UCSD-AML1 (cell line): ENCODE results near the gene GRPEL1.
A peak's percentile ranks its signal among the peaks of the same experiment; 100 is the strongest.

ENCODE experiments used
- DNase-seq: peaks from one replicate; lab custom pipeline; 2025; ENCODE audit not compliant: unreplicated experiment; lab: John Stamatoyannopoulos, UW

GRPEL1 gene

GRCh38 chr4:7045961-7046921 is 21.6 kb downstream of the GRPEL1 start:
- DNase-seq = no peak

DNA sequence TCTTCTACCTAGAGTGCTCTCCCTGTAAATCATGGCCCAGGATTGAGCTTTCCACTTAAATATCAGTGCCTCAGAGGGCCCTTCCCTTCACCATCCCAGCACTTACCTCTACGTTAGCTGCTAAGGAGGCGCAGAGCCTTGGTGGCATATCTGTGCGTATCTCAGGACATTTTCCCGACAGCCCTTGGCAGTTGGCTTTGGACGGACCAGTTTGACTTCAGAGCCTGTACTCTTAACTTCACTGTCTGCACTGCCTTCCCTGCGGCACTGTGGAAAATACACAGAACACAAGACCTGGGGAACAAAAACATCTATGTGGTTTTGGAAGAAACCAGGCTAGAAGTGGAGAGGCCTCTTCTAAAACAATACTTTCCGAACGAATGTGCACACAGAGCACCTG is 22.3 kb downstream of the GRPEL1 start:
- no peak for DNase-seq

DNA sequence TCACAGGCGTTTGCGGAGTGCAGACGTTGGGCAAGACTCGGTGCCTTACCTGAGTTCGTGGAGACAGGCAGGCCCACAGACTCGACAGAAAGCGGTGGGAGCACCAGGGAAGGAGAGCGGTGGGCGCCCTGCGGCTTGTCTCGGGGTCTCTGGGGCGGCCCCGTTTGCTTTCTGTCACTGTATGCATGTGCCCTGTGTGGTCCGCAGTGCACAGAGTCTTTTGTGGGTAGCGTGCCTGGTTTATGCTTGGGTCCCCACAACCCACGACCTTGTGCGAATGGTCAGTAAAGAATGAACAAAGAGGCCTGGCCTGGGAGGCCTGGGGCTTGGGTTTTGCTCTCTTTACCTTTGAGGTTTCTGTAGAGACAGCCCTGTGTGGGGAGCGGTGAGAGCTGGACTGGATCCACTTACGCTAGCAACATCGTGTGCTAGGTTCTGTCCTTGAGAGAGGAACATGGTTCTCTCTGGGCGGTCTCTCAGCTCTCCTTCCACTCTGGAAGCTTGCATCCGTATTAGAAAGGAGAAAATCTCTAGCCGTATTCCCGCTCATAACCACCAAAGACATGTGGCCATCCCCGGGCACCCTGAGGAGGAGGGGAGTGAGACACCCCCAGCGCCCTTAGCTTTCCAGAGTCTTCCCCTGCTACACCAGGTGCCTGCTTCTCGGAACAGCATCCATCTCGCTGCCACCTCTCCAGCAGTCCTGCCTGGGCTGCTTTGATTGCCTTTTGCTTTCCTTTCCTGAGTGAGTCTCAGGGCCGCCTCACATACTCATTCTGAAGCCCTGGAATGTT is 23.5 kb downstream of the GRPEL1 start:
- DNase-seq = no peak

GRCh38 chr4:7043284-7044136 is 24.4 kb downstream of the GRPEL1 start, which contains the start of gene TADA2B:
Gene TADA2B, plus strand, starts transcription at chr4:7043372. Its CDS starts 208 bp downstream, at chr4:7043580.
- DNase-seq = peak; percentile 67

- DNase-seq = peak; percentile 99
These were observed 25.2 kb downstream of the GRPEL1 start for GRCh38 chr4:7042503-7043283.

GRCh38 chr4:7041801-7042502 is 25.9 kb downstream of the GRPEL1 start:
- DNase-seq = no peak

DNA sequence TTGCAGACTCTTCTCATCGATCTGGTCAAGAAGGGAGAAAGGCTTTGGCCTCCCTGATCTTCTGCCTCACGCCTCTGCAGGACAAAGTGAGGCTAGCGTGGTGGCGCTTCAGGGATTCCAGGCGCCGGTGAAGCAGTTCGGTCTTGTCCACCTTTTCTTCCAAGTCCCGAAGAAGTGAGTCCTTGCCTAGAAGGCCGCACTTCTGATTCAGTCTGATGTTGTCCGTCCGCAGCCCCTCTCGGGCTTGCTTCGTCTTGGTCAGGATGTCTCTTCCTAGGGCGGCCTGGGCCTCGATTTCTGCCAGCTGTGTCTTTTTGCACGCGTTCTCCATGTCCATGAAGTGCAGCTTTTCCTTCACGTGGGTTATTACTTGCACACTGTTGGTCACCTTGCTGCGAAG is 26.6 kb downstream of the GRPEL1 start:
- no peak for DNase-seq

DNA sequence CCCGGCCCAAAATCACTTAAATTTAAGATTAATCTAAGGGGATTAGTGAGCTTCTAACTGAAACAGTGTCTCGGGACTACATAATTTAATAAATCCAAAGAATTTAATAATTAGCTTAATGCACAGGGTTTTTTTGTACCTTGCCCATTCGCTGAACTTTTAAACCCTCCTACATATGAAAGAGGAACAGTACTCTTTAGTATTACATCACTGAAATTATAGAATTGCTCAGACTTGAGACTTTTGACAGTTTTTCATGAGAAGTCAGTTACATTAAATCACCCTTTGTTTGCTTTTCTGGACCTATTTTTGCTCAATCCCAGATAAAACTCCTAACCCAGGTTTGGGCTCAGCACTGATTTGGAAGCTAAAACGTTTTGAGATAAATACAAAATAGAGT is 27.1 kb downstream of the GRPEL1 start:
- DNase-seq = no peak

GRCh38 chr4:7037425-7037824 is 30.4 kb downstream of the GRPEL1 start:
- no peak for DNase-seq

GRCh38 chr4:7034262-7035081 is 33.4 kb downstream of the GRPEL1 start:
- no peak for DNase-seq

- DNase-seq = no peak
These were observed 35.3 kb downstream of the GRPEL1 start for GRCh38 chr4:7032596-7032995.

DNA sequence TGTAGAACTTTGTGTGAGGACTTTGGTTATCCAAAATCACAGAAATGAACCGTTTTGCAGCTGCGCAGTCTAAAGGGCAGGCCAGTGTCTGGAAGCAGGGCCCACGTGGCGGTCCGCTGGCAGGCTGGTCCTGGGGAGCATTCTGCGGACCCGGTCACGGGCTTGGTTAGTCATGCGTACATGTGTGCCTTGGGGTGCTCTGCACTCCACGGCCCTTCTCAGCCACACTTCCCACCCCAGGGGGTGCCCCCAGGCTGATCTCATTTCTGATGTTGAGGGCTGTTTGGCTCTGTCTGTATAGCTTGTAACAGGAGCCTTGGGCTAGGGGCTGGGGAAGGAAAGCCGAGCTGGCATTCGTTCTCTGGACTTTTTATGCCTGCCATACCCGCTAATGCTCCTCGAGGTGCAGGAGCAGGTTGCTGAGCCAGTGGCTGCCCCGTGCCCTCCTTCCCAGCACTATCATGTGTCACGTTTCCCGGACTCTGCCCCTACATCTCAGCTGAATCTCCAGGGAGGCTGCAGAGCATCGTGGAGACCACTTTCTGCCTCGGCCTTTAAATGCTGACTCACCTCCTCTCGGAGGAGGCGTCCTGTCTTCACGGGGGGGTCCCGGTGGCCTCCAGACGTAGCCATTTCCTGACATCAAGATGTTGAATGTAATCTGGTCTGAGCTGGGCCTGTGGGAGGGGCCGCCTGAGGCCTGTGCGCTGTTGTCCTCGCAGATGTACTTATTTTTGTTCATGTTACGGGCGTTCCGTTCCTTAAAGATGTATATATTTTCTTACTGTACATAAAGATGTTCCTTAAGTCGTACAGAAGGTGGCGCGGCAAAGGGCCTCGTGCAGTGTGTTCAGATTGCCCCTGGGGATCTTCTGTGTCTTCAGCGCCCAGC is 36.1 kb downstream of the GRPEL1 start:
- DNase-seq = peak; percentile 42

- no peak for DNase-seq
These were observed 37.0 kb downstream of the GRPEL1 start for GRCh38 chr4:7030856-7031255.

DNA sequence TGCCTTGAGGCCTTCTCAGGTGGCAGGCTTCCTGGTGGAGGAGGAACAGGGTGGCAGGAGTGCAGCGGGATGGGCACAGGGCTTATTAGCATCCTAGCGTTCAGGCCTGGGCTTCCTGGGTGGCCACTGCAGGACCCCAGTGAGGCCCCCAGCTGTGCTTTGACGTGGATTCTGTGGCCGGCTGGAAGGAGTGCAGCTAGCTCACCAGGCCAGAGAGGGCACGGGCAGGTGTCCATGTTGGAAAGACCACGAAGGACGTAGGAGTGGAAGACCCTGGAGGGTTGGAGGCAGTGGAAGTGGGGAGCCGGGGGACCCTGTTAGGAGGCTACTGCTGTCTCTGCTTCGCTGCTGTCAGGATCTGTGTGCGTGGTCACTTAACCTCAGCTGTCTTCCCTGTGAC is 37.9 kb downstream of the GRPEL1 start:
- DNase-seq = no peak

GRCh38 chr4:7029212-7029611 is 38.7 kb downstream of the GRPEL1 start:
- DNase-seq = no peak

GRCh38 chr4:7027913-7028312 is 40.0 kb downstream of the GRPEL1 start:
- no peak for DNase-seq

GRCh38 chr4:7027284-7027683 is 40.6 kb downstream of the GRPEL1 start:
- no peak for DNase-seq

DNA sequence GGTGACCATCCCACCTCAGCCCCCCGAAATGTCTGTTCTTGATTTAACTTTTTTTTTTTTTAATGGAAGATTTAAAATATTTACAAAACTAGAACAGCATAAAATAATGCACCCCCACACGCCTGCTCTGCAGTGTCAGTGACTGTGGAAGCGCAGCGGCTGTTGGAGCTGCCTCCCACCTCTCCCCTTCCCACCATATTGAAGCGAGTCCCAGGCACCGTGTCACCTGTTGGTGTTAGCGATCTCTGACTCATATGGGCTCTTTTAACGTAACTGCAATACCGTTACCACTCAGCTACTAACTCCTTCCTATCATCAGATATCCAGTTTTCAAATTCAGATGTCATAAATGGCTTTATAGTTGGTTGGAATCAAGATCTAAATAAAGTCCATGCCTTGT is 41.8 kb downstream of the GRPEL1 start:
- no peak for DNase-seq
